GM18520 (cell line): ENCODE measurements around the gene C14orf132.

Source experiments
- ATAC-seq: cut with Tn5 transposase; IDR thresholded peaks from one replicate; pipeline ENCODE4 v1.9.1; 2021; ENCODE audit not compliant: unreplicated experiment

The C14orf132 gene

GRCh38 chr14:96139879-96140278 is 100.7 kb downstream of the C14orf132 start:
- no peak for ATAC-seq

GRCh38 chr14:96140952-96141351 is 101.8 kb downstream of the C14orf132 start:
- no peak for ATAC-seq
